Tibial artery (tissue), 4 donors: ENCODE measurements around the gene NAAA.
"Not testable (repeated sequence)": the region's sequence is repeated elsewhere in the genome, so short reads cannot be mapped to it uniquely, and the experiment has no call there.

ENCODE experiments used
- DNase-seq, 2 donors: peaks; one replicate each; pipeline ENCODE4 v3.0.0-alpha.2; 2019
- H3K27ac ChIP-seq, 2 donors: fragments of 200-600 bp; sonication (generic) in 1 of 2; 1 replicate in 1 of 2; 2 replicates in 1 of 2; pipeline ENCODE4 v1.5.1; 2018 to 2019; ENCODE audit warnings: mild to moderate bottlenecking in 1 of 2
- H3K27me3 ChIP-seq, 2 donors: fragments of 200-600 bp; sonication (generic) in 1 of 2; one replicate each; pipeline versions ENCODE4 v1.5.1 to v1.6.0; 2016 to 2019
- H3K36me3 ChIP-seq, 3 donors: fragments of 200-600 bp; sonication (generic) in 2 of 3; one replicate each; pipeline ENCODE4 v1.5.1; 2016 to 2019; ENCODE audit warnings: mild to moderate bottlenecking in 2 of 3
- H3K4me1 ChIP-seq, 4 donors: fragments of 200-600 bp; sonication (generic) in 2 of 4; 1 replicate in 3 of 4; 2 replicates in 1 of 4; pipeline ENCODE4 v1.5.1; 2016 to 2019
- H3K4me3 ChIP-seq, 2 donors: fragments of 200-600 bp; sonication (generic) in 1 of 2; 1 replicate in 1 of 2; 2 replicates in 1 of 2; pipeline ENCODE4 v1.5.1; 2018 to 2019; ENCODE audit warnings: mild to moderate bottlenecking in 2 of 2
- H3K9me3 ChIP-seq, 3 donors: fragments of 200-600 bp; sonication (generic) in 1 of 3; one replicate each; pipeline ENCODE4 v1.5.1; 2016 to 2019
- intact Hi-C: fragments of 100-400 bp; cut with DNase I; formaldehyde crosslinking; loops from one replicate; pipeline ENCODE4 v1.15.0; 2023; ENCODE audit warnings: low total_unique reads
- TF ChIP-seq, protein P1 (sequence below), 2 experiments: fragments of 200-600 bp in 1 of 2; fragments of 450-650 bp in 1 of 2; IDR thresholded peaks; one replicate each; pipeline ENCODE4 v1.5.1; 2017 to 2019; ENCODE audit warnings: antibody characterized with exemption in 2 of 2, mild to moderate bottlenecking in 1 of 2, moderate library complexity in 1 of 2

NAAA gene

DNA sequence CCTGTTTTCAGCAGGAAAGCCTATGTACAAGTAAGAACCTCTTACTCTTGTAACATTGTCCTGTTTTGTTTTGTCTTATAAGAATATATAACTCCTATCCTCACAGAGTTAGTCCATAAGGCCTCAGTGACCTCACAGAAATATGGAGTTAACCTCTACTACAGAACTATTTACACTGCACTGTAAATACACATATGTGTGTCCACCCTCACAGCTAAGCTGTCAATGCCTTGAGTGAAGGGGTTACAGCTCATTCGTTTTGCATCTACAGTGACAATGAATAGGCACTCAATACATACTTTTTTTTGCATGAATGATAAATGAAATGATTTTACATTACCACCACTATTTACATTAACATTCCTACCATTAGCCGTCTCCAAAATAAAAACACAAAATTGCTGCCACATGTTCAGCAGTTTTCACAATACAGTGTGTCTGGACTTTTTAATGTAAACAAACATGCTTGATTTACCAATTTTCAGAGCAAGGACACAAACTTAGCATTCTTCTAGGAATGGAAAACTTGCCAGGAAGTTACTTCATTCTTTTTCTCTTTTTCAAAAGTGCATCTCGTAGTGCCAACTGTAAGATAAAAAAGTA is 9.5 kb upstream of the NAAA start:
- no peak for DNase-seq
- intact Hi-C loops, result no loop called here
- Histone ChIP-seq H3K9me3 (no peaks in the 10 kb centered on the region), H3K27ac (no peak overlapping the region), H3K36me3 (peaks cover 67 to 90% (median 82%) of the 10 kb centered on the region in 3 donors), H3K27me3 (no peaks in the 10 kb centered on the region), H3K4me3 (no peak overlapping the region), H3K4me1 (no peaks in the 10 kb centered on the region)
- TF ChIP-seq, protein P1, sequence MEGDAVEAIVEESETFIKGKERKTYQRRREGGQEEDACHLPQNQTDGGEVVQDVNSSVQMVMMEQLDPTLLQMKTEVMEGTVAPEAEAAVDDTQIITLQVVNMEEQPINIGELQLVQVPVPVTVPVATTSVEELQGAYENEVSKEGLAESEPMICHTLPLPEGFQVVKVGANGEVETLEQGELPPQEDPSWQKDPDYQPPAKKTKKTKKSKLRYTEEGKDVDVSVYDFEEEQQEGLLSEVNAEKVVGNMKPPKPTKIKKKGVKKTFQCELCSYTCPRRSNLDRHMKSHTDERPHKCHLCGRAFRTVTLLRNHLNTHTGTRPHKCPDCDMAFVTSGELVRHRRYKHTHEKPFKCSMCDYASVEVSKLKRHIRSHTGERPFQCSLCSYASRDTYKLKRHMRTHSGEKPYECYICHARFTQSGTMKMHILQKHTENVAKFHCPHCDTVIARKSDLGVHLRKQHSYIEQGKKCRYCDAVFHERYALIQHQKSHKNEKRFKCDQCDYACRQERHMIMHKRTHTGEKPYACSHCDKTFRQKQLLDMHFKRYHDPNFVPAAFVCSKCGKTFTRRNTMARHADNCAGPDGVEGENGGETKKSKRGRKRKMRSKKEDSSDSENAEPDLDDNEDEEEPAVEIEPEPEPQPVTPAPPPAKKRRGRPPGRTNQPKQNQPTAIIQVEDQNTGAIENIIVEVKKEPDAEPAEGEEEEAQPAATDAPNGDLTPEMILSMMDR (IDR thresholded peaks at IDR 0.05), result no peak

DNA sequence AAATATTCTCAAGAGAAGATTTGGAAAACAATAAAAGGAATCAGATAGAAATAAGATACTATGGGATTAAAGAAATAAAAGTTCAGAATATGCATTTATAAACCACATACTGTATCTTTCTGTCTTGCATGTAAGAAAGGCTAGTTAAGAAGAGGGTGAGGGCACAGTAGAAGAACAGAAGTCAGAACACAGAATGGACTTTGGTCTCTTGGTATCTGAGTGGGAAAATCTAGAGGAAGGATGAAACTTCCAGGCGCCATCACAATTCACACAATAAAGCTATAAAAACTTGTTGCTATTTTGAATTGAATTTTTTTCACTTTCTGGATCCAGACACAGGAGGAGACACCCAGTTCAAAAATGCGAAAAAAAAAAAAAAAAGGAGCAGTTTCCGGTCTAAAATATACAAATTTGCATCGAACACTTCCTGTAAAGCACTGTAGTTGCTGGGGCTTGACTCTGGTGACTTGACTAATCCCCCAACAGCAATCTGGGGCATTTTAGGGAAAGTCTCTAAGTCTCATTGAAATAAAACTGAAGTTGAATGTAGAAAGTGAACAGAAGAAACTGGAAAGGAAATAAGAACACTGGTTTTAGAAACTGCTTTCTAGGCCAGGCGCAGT is 8.1 kb upstream of the NAAA start:
- Histone ChIP-seq H3K4me1 (no peaks in the 10 kb centered on the region), H3K36me3 (peaks cover 57 to 76% (median 69%) of the 10 kb centered on the region in 3 donors), H3K27me3 (no peaks in the 10 kb centered on the region), H3K9me3 (no peaks in the 10 kb centered on the region), H3K27ac (no peak overlapping the region), H3K4me3 (no peak overlapping the region)
- intact Hi-C loops, result no loop called here
- no peak for DNase-seq
- TF ChIP-seq, protein P1 (IDR thresholded peaks at IDR 0.05), result no peak

DNA sequence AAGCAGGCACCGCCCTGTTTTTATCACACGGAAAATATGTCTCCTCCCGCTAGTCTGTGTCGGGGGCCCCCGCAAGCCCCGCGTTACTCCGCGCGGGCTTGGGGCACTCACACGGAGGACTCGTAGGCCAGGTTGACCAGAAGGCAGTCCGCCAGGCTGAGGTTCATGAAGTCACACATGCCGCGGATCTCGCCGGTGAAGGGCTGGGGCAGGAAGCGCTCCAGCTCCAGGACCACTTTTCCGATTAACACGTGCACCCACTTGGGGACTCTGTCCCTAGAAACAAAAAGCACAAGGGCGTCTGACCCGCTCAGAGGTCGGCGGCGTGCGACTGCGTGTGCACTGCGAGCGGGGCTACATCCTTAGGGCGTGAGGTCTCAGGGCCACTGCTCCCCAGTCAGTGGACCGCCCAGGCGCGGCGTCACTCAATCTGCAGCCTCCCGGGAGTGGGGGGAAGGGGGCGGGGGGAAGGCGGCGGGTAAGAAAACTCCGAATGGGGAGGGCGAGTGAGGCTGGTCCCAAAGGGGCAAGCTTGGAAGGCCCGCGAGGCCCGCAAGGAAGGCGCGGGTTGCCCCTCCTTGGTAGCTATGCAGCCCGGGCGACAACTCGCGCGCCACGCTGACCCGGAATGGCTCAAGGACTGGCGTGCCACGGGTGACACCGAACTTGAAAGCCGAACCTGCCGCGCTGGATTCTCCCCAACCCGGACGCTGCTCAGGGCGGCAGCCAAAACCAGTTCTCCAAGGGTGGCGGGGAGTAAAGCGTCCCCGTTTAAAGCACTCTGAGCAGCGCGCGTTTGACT is 722 bp downstream of the NAAA start:
- Histone ChIP-seq H3K9me3 (no peaks in the 10 kb centered on the region), H3K27ac (peak overlapping the region; percentile 77 to 82), H3K4me1 (peaks cover 0 to 8% (median 4%) of the 10 kb centered on the region in 4 donors), H3K4me3 (peak overlapping the region; percentile 67 to 98), H3K27me3 (no peaks in the 10 kb centered on the region), H3K36me3 (peaks cover 0 to 12% (median 6%) of the 10 kb centered on the region in 3 donors)
- TF ChIP-seq, protein P1 (IDR thresholded peaks at IDR 0.05), result no peak
- peak; percentile 76 to 86 for DNase-seq
- intact Hi-C loops, result no loop called here

DNA sequence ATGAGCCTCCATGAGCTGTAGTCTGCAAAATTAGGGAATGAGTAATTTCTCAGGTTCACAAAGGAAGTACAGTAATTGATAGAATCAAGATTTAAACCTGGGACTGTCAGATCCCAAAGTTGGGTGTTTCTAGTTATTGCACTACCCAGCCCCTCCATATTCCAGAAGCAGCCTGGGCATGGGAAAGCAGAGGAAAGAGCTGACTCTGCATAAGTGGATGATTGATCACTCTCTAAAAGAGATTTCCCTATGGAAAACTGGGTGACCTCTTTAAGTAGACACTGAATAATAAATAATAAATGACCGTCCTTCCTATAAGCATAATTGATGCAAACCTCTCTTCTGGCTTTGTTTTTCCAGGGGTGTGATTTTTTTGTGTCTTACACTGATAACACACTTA is 5.2 kb downstream of the NAAA start:
- H3K27ac ChIP-seq, result no peak overlapping the region
- H3K27me3 ChIP-seq, result no peaks in the 10 kb centered on the region
- peaks cover 0 to 8% (median 4%) of the 10 kb centered on the region in 4 donors for H3K4me1 ChIP-seq
- peaks cover 16 to 28% (median 24%) of the 10 kb centered on the region in 3 donors for H3K36me3 ChIP-seq
- TF ChIP-seq, protein P1 (IDR thresholded peaks at IDR 0.05), result no peak
- DNase-seq, result no peak
- H3K4me3 ChIP-seq, result no peak overlapping the region
- intact Hi-C loops, result no loop called here
- H3K9me3 ChIP-seq, result no peaks in the 10 kb centered on the region

DNA sequence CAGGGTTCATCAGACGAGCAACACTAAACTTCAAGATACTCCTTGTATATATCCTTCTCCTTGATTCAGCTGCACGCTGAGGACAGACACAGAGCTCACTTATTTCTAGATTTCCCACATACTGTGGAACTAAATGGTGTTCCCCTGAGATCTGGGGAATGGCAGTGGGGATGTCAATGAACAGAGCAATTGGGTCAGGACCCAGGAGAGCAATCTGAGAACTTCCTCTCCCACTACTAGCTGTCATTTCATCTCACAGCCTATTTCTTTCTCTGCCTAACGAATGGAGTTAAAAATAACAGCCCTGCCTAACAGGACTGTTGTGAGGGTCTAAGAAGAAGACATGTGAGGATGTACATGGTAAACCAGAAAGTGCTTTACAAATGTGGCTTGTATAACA is 10.7 kb downstream of the NAAA start:
- Histone ChIP-seq H3K9me3 (no peaks in the 10 kb centered on the region), H3K27ac (no peak overlapping the region), H3K4me1 (no peaks in the 10 kb centered on the region), H3K27me3 (no peaks in the 10 kb centered on the region), H3K36me3 (peaks cover 33 to 50% (median 49%) of the 10 kb centered on the region in 3 donors), H3K4me3 (no peak overlapping the region)
- TF ChIP-seq, protein P1 (IDR thresholded peaks at IDR 0.05), result no peak
- intact Hi-C loops, result no loop called here
- no peak for DNase-seq

DNA sequence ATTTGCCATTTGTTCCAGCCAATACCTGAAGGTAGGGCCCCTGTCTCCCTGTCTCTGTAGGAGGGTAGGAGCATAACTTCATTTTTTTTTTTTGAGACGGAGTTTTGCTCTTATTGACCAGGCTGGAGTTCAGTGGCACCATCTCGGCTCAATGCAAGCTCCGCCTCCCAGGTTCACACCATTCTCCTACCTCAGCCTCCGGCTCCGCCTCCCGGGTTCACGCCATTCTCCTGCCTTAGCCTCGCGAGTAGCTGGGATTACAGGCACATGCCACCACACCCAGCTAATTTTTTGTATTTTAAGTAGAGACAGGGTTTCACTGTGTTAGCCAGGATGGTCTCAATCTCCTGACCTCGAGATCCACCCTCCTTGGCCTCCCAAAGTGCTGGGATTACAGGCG is 15.9 kb downstream of the NAAA start:
- H3K4me1 ChIP-seq, DNase-seq, intact Hi-C loops, H3K27ac ChIP-seq, H3K9me3 ChIP-seq, H3K27me3 ChIP-seq, H3K4me3 ChIP-seq: not testable (repeated sequence)
- peaks cover 29 to 72% (median 66%) of the 10 kb centered on the region in 3 donors for H3K36me3 ChIP-seq
